Muscle of leg (tissue), 11 donors: ENCODE measurements around the gene STK33. TPM values are rescaled to one million over a fixed set of nuclear protein-coding genes. Genes with fewer than 3 reads are reported as not detected.
A peak's percentile ranks its signal among the peaks of the same experiment; 100 is the strongest.

Experiments used
- DNase-seq: peaks from one replicate; pipeline ENCODE4 v3.0.0; 2013
- H3K27ac ChIP-seq: one replicate; pipeline ENCODE4 v1.5.1; 2013; ENCODE audit warnings: mild to moderate bottlenecking, low read length, control low read depth
- H3K27me3 ChIP-seq: one replicate; pipeline ENCODE4 v1.6.1; 2013; ENCODE audit warnings: low read length; ENCODE audit not compliant: control insufficient read depth, insufficient read depth
- H3K36me3 ChIP-seq: one replicate; pipeline ENCODE4 v1.6.1; 2013; ENCODE audit warnings: low read length; ENCODE audit not compliant: control insufficient read depth, insufficient read depth
- H3K4me1 ChIP-seq: one replicate; pipeline ENCODE4 v1.6.1; 2013; ENCODE audit warnings: low read length; ENCODE audit not compliant: control insufficient read depth, insufficient read depth
- H3K4me3 ChIP-seq: one replicate; pipeline ENCODE4 v1.5.1; 2013; ENCODE audit warnings: low read length, control low read depth
- H3K9me3 ChIP-seq: replicated peaks from 2 replicates; pipeline ENCODE4 v1.6.1; 2013; ENCODE audit warnings: low read depth, low read length; ENCODE audit not compliant: control insufficient read depth
- WGBS: methylation state at CpG from one replicate; pipeline ENCODE4 v1.1.5; 2013; ENCODE audit warnings: missing lambda C conversion rate; ENCODE audit not compliant: insufficient coverage; 5-methylcytosine and 5-hydroxymethylcytosine counted together
- polyA plus RNA-seq, 8 donors: library from polyadenylated mRNA; unstranded; fragments of 120-200 nt; gene quantifications; one replicate each; pipeline versions ENCODE4 v1.2.1 to v1.2.3, GENCODE V29; 2013; ENCODE audit warnings: inconsistent platforms in 1 of 8, low replicate concordance in 1 of 8; ENCODE audit not compliant: insufficient read length in 8 of 8, insufficient read depth in 1 of 8
- total RNA-seq: library from RNA; stranded (reverse); fragments of 120-200 nt; gene quantifications from one replicate; pipeline ENCODE4 v1.2.4, GENCODE V29; 2013

Gene STK33
- total and polyA plus RNA-seq, 9 donors, result 2.9 to 5.8 (median 4.2) TPM

GRCh38 chr11:8604078-8604723 lies 10.2 kb upstream of the STK33 start:
- Histone ChIP-seq H3K9me3 (no peaks in the 10 kb centered on the region), H3K27ac (no peak overlapping the region), H3K4me1 (no peaks in the 10 kb centered on the region), H3K36me3 (no peaks in the 10 kb centered on the region), H3K27me3 (peaks cover 3% of the 10 kb centered on the region), H3K4me3 (no peak overlapping the region)
- DNase-seq, result peak; percentile 87
- 24% methylated on average over 5 of the region's 9 CpGs for WGBS

DNA sequence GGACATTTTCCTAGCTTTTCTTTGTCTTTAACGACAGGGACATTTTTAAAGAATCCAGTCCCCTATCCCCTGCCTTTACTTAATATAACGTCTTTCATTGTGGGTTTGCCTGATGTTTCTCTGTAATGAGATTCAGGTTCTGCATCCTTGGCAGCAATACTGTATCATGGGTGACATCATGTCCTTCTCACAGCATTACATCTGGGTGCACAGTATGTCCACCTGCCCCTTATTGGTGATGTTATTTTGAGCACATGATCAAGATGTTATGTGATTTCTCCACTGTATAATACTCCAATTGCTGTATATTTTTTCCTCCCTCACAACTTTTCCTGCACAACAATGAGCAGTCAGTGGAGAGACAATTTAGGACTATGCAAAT lies 9.7 kb upstream of the STK33 start:
- Histone ChIP-seq H3K4me1 (no peaks in the 10 kb centered on the region), H3K27me3 (peaks cover 3% of the 10 kb centered on the region), H3K9me3 (no peaks in the 10 kb centered on the region), H3K27ac (no peak overlapping the region), H3K4me3 (no peak overlapping the region), H3K36me3 (no peaks in the 10 kb centered on the region)
- no CpG with 5 or more reads among the region's 2 CpGs for WGBS
- no peak for DNase-seq

- no peak overlapping the region for H3K4me3 ChIP-seq
- WGBS, result 88% methylated on average over 3 of the region's 9 CpGs
- no peaks in the 10 kb centered on the region for H3K9me3 ChIP-seq
- DNase-seq, result no peak
- peaks cover 3% of the 10 kb centered on the region for H3K27me3 ChIP-seq
- H3K36me3 ChIP-seq, result no peaks in the 10 kb centered on the region
- H3K27ac ChIP-seq, result no peak overlapping the region
- no peaks in the 10 kb centered on the region for H3K4me1 ChIP-seq
Observed at GRCh38 chr11:8601376-8602133, 7.5 kb upstream of the STK33 start.

DNA sequence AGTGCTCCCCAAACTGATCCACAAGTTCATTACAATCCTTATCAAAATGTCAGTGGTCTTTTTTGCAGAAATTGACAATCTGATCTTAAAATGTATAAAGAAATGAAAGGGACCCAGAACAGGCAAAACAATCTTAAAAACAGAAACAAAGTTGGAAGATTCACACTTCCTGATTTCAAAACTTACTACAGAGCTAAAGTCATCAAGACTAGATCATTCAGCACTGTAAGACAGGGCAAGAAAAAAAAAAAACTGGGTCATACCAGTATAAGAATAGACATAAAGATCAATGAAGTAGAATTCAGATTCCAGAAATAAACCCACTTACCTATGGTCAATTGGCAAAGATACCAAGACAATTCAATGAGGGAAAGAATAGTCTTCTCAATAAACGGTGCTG lies 4.5 kb upstream of the STK33 start:
- Histone ChIP-seq H3K36me3 (no peaks in the 10 kb centered on the region), H3K9me3 (no peaks in the 10 kb centered on the region), H3K4me1 (peaks cover 8% of the 10 kb centered on the region), H3K27me3 (peaks cover 2% of the 10 kb centered on the region), H3K27ac (no peak overlapping the region), H3K4me3 (no peak overlapping the region)
- DNase-seq, result no peak
- no CpG with 5 or more reads among the region's 1 CpG for WGBS

DNA sequence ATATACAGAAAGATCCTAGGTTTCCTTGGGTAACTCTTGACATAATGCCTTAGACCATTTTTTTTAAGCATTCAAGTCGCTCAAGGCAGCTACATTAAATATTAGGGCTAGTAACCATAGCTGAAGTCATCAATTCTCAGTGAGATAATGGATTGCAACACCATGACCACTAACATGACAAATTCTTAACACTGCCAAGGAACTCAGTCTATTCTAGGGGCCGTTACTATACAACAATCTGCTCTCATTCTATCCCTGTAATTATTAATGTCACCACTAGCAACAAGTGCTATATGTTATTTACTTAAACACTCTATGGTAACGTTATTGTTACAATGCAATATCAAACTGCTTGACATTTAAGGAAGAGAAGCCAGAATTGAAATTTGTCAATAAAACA lies 3.2 kb upstream of the STK33 start:
- peaks cover 8% of the 10 kb centered on the region for H3K4me1 ChIP-seq
- H3K27me3 ChIP-seq, result peaks cover 2% of the 10 kb centered on the region
- WGBS, result no CpG with 5 or more reads among the region's 3 CpGs
- no peaks in the 10 kb centered on the region for H3K9me3 ChIP-seq
- no peaks in the 10 kb centered on the region for H3K36me3 ChIP-seq
- H3K27ac ChIP-seq, result no peak overlapping the region
- no peak overlapping the region for H3K4me3 ChIP-seq
- peak; percentile 60 for DNase-seq

DNA sequence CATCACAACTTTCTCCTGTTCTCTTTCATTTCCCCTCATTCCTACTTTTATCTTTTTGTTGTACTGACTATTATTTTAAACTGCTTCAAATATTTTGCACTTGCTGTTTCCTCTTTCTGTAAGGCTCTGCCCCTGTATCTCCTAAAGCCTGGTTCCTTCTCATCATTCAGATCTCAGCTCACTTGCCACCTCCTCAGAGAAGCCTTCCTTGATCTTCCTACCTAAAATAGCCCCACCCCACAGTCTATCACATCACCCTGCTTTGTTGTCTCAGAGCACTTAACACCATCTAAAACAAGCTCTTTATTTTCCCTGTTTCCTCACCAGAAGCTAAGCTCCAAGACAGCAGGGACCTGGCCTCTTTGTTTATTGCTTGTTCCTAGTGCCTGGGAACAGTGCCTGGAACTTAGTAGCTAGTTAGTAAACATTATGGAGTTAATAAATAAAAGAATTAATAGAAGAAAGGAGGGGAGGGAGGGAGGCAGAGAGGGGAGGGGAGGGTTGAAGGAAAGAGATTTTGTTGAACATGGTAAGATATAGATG lies 2.5 kb upstream of the STK33 start:
- Histone ChIP-seq H3K4me1 (peaks cover 8% of the 10 kb centered on the region), H3K9me3 (no peaks in the 10 kb centered on the region), H3K4me3 (no peak overlapping the region), H3K27me3 (peaks cover 2% of the 10 kb centered on the region), H3K36me3 (no peaks in the 10 kb centered on the region), H3K27ac (no peak overlapping the region)
- DNase-seq, result no peak

DNA sequence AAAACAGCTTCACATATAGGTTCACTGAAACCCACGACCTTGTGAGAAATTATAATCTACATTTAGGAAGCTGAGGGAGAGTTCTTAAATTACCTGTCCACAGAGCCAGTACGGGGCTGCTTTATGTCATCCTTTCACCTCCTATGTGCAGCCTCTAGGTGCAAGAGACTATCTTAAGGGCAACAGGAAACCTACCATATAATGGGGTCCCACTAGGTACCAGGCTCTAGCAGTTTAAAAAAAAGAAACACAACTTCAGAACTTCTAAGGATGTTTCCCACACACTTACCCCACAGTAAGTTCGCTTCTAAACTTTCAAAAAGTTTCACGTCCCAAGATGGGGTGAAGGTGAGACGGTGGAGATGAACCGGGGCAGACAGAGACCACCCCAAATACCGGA lies 573 bp downstream of the STK33 start:
- Histone ChIP-seq H3K4me3 (peak overlapping the region; percentile 49), H3K36me3 (no peaks in the 10 kb centered on the region), H3K9me3 (no peaks in the 10 kb centered on the region), H3K27ac (no peak overlapping the region), H3K4me1 (peaks cover 8% of the 10 kb centered on the region), H3K27me3 (peaks cover 2% of the 10 kb centered on the region)
- no peak for DNase-seq
- WGBS, result 0% methylated on average over 1 of the region's 7 CpGs

DNA sequence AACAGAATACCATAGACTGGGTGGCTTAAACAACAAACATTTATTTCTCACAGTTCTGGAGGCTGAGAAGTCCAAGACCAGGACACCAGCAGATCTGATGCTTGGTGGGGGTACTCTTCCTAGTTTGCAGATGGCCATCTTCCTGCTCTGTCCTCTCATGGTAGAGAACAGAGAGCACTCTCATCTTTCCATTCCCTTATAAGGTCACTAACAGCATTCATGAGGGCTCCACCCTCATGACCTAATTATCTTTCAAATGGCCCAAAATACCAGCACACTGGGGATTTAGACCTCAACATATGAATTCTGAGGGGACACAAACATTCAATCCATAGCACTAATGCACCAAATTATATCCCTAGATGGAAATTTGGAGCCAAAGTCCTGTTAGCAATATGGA lies 6.1 kb downstream of the STK33 start:
- Histone ChIP-seq H3K27me3 (no peaks in the 10 kb centered on the region), H3K36me3 (no peaks in the 10 kb centered on the region), H3K27ac (no peak overlapping the region), H3K4me3 (no peak overlapping the region), H3K9me3 (no peaks in the 10 kb centered on the region), H3K4me1 (no peaks in the 10 kb centered on the region)
- no peak for DNase-seq

- Histone ChIP-seq H3K9me3 (no peaks in the 10 kb centered on the region), H3K4me1 (no peaks in the 10 kb centered on the region), H3K27ac (no peak overlapping the region), H3K27me3 (no peaks in the 10 kb centered on the region), H3K4me3 (no peak overlapping the region), H3K36me3 (no peaks in the 10 kb centered on the region)
- DNase-seq, result no peak
- WGBS, result no CpG with 5 or more reads among the region's 2 CpGs
Observed at GRCh38 chr11:8586805-8587204, 7.2 kb downstream of the STK33 start.

DNA sequence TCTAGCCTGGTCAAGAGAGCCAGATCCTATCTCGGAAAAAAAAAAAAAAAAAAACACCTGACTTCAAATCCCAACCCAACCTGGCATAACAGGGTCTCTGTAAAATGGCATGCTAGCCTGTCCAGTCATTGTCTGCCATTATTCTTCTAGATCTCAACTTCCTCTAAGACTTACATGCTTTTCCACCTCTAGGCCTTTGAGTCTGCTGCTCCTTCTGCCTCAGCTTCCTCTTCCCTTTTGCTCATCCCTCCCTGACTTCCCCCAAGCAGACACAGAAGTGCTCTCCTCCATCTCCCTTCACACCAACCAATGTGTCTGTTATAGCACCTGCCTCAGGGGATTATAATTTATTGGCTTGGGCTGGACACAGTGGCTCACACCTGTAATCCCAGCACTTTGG lies 7.8 kb downstream of the STK33 start:
- H3K27me3 ChIP-seq, result no peaks in the 10 kb centered on the region
- H3K4me3 ChIP-seq, result no peak overlapping the region
- H3K27ac ChIP-seq, result no peak overlapping the region
- DNase-seq, result no peak
- no peaks in the 10 kb centered on the region for H3K36me3 ChIP-seq
- no peaks in the 10 kb centered on the region for H3K9me3 ChIP-seq
- no peaks in the 10 kb centered on the region for H3K4me1 ChIP-seq
- 100% methylated on average over 1 of the region's 1 CpG for WGBS
